Lower leg skin (tissue), 4 donors: Measurements from ENCODE around the gene DSP. TPM values are rescaled to one million over a fixed set of nuclear protein-coding genes. Genes with fewer than 3 reads are reported as not detected.
A peak's percentile ranks its signal among the peaks of the same experiment; 100 is the strongest.

Source experiments
- DNase-seq, 2 donors: peaks; one replicate each; pipeline ENCODE4 v3.0.0-alpha.2; 2019; ENCODE audit warnings: low spot score in 2 of 2
- H3K4me3 ChIP-seq: fragments of 200-600 bp; sonication (generic); 2 replicates; pipeline ENCODE4 v1.5.1; 2017; ENCODE audit warnings: mild to moderate bottlenecking, low read depth; ENCODE audit not compliant: poor library complexity, severe bottlenecking
- POLR2A ChIP-seq, 2 donors: fragments of 450-650 bp; IDR thresholded peaks; one replicate each; pipeline ENCODE4 v1.6.1; 2016 to 2017; ENCODE audit warnings: antibody characterized with exemption in 2 of 2, mild to moderate bottlenecking in 1 of 2, moderate library complexity in 1 of 2
- WGBS, 2 donors: methylation state at CpG; one replicate each; pipeline ENCODE4 v1.1.5; 2018; 5-methylcytosine and 5-hydroxymethylcytosine counted together
- intact Hi-C: fragments of 100-400 bp; cut with DNase I; formaldehyde crosslinking; loops from one replicate; pipeline ENCODE4 v1.15.0; 2023; ENCODE audit warnings: low total_unique reads
- total RNA-seq, 4 donors: library from RNA; depleted of rRNA; stranded (reverse); fragments of >200 nt; gene quantifications; one replicate each; pipeline ENCODE4 v1.1.0, GENCODE V29; 2016
- TF ChIP-seq, protein P1 (sequence below), 3 donors: fragments of 450-650 bp; IDR thresholded peaks; one replicate each; pipeline ENCODE4 v1.5.1; 2016; ENCODE audit warnings: antibody characterized with exemption in 3 of 3, mild to moderate bottlenecking in 3 of 3, moderate library complexity in 2 of 3

The DSP gene, protein sequence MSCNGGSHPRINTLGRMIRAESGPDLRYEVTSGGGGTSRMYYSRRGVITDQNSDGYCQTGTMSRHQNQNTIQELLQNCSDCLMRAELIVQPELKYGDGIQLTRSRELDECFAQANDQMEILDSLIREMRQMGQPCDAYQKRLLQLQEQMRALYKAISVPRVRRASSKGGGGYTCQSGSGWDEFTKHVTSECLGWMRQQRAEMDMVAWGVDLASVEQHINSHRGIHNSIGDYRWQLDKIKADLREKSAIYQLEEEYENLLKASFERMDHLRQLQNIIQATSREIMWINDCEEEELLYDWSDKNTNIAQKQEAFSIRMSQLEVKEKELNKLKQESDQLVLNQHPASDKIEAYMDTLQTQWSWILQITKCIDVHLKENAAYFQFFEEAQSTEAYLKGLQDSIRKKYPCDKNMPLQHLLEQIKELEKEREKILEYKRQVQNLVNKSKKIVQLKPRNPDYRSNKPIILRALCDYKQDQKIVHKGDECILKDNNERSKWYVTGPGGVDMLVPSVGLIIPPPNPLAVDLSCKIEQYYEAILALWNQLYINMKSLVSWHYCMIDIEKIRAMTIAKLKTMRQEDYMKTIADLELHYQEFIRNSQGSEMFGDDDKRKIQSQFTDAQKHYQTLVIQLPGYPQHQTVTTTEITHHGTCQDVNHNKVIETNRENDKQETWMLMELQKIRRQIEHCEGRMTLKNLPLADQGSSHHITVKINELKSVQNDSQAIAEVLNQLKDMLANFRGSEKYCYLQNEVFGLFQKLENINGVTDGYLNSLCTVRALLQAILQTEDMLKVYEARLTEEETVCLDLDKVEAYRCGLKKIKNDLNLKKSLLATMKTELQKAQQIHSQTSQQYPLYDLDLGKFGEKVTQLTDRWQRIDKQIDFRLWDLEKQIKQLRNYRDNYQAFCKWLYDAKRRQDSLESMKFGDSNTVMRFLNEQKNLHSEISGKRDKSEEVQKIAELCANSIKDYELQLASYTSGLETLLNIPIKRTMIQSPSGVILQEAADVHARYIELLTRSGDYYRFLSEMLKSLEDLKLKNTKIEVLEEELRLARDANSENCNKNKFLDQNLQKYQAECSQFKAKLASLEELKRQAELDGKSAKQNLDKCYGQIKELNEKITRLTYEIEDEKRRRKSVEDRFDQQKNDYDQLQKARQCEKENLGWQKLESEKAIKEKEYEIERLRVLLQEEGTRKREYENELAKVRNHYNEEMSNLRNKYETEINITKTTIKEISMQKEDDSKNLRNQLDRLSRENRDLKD (N-terminal part only)
- total RNA-seq: 1,000 to 10,000 TPM; 2,143 to 2,497 (median 2,321) TPM

DNA sequence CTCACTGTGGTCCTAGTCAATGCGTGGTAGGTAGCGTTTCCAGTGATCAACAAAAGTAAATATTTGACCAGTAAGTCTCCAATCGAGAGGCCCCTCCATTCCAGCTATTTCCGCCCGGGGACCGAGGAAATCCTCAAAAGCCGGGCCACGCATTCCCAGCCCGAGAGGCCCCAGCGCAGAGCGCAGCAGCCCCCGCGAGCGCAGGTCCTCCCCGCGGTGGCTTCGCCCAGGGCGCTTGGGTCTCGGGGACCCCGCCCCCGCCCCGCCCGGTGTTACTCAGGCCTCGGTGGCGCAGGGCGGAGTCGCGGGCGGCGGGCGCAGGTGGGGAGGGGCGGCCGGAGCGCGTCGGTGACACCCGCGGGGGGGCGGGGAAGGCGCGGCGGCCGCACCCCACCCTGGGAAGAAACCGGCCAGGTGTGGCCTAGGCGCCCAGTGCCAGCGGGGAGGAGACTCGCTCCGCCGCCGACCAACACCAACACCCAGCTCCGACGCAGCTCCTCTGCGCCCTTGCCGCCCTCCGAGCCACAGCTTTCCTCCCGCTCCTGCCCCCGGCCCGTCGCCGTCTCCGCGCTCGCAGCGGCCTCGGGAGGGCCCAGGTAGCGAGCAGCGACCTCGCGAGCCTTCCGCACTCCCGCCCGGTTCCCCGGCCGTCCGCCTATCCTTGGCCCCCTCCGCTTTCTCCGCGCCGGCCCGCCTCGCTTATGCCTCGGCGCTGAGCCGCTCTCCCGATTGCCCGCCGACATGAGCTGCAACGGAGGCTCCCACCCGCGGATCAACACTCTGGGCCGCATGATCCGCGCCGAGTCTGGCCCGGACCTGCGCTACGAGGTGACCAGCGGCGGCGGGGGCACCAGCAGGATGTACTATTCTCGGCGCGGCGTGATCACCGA, at the start of gene DSP:
DSP (plus strand) TSS at position 497 of the 890 bp plus-strand sequence; CDS start at position 742, 245 bp downstream.
- DNase-seq: peak; percentile 68 to 91
- WGBS, 2 donors: 1 to 3% methylated on average over 15 to 68 of the region's 105 CpGs
- TF ChIP-seq POLR2A (IDR thresholded peaks at IDR 0.05): no peak
- TF ChIP-seq, protein P1, sequence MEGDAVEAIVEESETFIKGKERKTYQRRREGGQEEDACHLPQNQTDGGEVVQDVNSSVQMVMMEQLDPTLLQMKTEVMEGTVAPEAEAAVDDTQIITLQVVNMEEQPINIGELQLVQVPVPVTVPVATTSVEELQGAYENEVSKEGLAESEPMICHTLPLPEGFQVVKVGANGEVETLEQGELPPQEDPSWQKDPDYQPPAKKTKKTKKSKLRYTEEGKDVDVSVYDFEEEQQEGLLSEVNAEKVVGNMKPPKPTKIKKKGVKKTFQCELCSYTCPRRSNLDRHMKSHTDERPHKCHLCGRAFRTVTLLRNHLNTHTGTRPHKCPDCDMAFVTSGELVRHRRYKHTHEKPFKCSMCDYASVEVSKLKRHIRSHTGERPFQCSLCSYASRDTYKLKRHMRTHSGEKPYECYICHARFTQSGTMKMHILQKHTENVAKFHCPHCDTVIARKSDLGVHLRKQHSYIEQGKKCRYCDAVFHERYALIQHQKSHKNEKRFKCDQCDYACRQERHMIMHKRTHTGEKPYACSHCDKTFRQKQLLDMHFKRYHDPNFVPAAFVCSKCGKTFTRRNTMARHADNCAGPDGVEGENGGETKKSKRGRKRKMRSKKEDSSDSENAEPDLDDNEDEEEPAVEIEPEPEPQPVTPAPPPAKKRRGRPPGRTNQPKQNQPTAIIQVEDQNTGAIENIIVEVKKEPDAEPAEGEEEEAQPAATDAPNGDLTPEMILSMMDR (IDR thresholded peaks at IDR 0.05): no peak
- H3K4me3 ChIP-seq: peak within 1 kb of the TSS; percentile 65
- intact Hi-C loops: no loop called here

DNA sequence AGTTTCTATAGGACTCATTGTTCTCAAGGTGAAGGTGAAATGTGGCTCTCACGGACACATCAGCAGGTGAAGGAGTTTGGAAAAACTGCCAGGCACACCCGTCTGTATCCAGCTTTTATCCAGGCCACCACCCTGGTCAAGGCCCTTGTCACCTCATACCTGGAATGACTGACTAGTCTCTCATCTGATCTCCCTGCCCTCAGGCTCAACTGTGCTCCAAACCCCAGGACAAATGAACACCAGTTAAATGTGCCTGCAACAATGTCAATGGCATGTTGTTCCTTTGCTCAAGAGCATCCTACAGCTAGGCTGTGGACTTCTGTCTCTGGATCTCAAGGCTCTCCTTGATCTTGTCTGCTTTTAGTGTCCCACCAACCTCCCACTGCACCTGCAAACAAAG, 47.6 kb upstream of the DSP start:
- TF ChIP-seq, protein P1 (IDR thresholded peaks at IDR 0.05): no peak
- no peak for TF ChIP-seq POLR2A (IDR thresholded peaks at IDR 0.05)
- intact Hi-C loops: no loop called here
- WGBS, 2 donors: 78 to 86% methylated on average over 2 of the region's 2 CpGs

DNA sequence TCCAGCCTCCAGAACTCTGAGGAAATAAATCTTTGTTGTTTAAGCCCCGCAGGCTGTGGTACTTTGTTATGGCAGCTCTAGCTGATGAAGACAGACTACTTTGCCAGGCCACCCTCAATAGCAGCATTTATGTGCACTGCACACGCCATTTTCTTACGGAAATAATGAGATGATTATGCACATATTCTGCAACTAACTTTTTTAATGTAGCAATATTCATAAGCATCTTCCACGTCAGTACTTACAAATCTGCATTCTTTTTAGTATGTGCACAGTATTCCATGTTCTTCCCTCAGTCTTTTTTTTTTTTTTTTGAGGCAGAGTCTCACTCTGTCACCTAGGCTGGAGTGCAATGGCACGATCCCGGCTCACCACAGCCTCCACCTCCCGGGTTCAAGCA, 46.8 kb upstream of the DSP start:
- no peak for DNase-seq
- TF ChIP-seq POLR2A (IDR thresholded peaks at IDR 0.05): no peak
- TF ChIP-seq, protein P1 (IDR thresholded peaks at IDR 0.05): no peak
- WGBS, 2 donors: 88 to 89% methylated on average over 7 of the region's 7 CpGs
- intact Hi-C loops: no loop called here
- no peak overlapping the region for H3K4me3 ChIP-seq

More for the DNA sequence above, 47.6 kb upstream of the DSP start:
- H3K4me3 ChIP-seq: no peak overlapping the region
- no peak for DNase-seq

DNA sequence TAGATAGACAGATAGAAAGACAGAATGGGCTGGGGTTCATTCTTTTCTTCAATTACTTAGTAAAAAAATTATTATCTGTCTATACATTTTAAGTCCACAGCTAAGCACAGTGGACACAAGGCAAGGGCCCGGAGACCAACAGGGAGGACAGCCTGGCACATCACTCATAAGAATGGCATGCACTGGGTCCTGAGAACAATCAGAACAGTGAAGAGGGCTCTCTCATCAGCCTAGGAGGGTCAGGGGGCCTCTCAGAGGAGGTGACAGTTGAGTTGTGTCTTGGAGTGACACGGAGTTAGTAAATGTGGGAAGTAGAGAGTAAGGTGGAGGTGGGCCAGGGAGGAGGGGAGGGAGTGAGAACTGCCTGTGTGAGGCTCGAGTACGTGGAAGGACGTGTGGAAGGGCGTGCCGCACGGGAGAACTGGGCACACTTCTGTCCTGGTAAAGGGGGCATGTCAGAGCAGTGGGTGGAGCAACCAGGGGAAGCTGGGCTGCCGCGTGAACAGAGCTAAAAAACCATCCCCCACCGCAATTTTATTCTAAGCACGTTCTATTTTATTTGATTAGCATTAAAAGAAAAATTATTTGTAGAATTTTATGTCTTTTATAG, 45.1 kb upstream of the DSP start:
- intact Hi-C loops: no loop called here
- 82 to 83% methylated on average over 12 of the region's 12 CpGs for WGBS, 2 donors
- no peak for DNase-seq
- TF ChIP-seq, protein P1 (IDR thresholded peaks at IDR 0.05): no peak
- no peak for TF ChIP-seq POLR2A (IDR thresholded peaks at IDR 0.05)
- no peak overlapping the region for H3K4me3 ChIP-seq
